ENCODE results near the gene NFYC. TPM values are rescaled to one million over a fixed set of nuclear protein-coding genes. Genes with fewer than 3 reads are reported as not detected.

NFYC gene
- total RNA-seq, 3 donors from 2014 or later = 56.2 to 76.4 (median 70.5) TPM

DNA sequence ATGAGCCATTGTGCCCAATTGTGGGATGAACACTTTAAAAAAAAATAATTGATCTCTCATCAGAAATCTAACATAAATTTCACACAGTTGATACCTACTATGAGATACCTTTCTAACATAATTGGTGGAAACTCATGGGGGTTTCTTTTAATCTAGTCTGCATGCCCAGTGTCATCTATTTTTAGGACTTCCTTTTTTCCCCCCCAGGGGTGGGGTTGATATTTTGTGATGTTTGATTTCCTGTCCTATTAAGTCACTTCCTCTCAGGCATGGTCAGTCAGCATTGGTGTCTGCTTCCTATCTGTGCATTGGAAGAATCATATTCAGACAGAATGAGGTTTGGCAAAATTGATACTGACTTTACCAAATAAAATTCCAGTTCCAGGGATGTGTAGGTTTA, 21.5 kb downstream of the NFYC start:
- Histone ChIP-seq H3K4me3 (no peak overlapping the region), H3K4me1 (ENCODE audit: low read depth) (peaks cover 42% of the 10 kb centered on the region), H3K9me3 (no peaks in the 10 kb centered on the region), H3K36me3 (ENCODE audit: low read depth) (no peaks in the 10 kb centered on the region)
- TF ChIP-seq, protein P1, sequence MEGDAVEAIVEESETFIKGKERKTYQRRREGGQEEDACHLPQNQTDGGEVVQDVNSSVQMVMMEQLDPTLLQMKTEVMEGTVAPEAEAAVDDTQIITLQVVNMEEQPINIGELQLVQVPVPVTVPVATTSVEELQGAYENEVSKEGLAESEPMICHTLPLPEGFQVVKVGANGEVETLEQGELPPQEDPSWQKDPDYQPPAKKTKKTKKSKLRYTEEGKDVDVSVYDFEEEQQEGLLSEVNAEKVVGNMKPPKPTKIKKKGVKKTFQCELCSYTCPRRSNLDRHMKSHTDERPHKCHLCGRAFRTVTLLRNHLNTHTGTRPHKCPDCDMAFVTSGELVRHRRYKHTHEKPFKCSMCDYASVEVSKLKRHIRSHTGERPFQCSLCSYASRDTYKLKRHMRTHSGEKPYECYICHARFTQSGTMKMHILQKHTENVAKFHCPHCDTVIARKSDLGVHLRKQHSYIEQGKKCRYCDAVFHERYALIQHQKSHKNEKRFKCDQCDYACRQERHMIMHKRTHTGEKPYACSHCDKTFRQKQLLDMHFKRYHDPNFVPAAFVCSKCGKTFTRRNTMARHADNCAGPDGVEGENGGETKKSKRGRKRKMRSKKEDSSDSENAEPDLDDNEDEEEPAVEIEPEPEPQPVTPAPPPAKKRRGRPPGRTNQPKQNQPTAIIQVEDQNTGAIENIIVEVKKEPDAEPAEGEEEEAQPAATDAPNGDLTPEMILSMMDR (IDR thresholded peaks at IDR 0.05) = no peak
- DNase-seq (peak in 1 of 3 donors; percentile 34), ATAC-seq (no peak)
- intact Hi-C loops (cut with DNase I, micrococcal nuclease) = no loop called here

DNA sequence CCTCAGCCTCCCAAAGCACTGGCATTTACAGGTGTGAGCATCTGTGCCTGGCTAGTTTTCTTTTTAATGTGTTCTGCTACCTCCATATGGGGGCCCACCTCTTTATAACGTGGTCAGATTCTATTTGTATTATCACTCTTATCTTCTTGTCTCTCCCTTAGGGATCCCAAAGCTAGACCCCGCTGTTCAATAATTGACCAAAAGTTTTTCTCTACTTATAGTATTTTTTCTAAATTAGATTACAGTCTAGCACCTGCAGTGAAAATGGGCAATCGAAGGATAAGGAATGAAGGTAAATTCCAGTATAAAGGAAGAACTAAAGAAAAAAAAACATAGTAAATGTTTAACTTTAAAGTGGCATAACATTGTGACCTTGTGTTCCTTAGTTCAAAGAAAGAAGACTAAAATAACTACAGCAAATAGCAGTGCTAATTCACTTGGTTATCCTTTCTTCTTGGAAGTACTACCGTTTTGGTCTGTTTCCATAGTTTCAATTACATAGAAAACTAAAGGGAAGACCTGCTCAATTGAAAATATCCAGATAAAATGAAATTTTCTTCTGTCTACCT, 24.1 kb downstream of the NFYC start:
- Histone ChIP-seq H3K36me3 (ENCODE audit: low read depth) (no peaks in the 10 kb centered on the region), H3K4me3 (no peak overlapping the region), H3K4me1 (ENCODE audit: low read depth) (peaks cover 41% of the 10 kb centered on the region), H3K9me3 (no peaks in the 10 kb centered on the region)
- no peak for DNase-seq
- TF ChIP-seq, protein P1 (IDR thresholded peaks at IDR 0.05) = no peak
- intact Hi-C loops (cut with DNase I, micrococcal nuclease) = no loop called here
- peak; percentile 62 for ATAC-seq

DNA sequence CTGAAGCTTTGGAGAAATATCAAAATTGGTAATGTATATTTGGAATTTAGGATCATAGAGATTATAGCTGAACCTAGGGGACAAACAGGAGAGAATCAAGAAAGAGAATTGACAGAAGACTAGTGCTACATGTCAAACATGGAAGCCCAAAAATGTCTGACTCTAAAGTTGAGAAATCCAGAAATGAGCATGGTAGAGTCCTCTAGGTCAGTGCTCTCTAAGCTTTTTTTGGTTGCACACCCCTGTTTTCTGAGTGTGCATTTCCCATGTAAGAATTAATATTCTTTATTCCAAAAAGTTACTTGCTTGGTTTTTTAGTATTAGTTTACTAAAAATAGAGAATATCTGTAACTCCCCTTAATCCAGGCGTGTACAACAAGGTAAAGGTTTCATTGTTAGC, 25.6 kb downstream of the NFYC start:
- TF ChIP-seq, protein P1 (IDR thresholded peaks at IDR 0.05) = no peak
- ATAC-seq (no peak), DNase-seq (no peak)
- Histone ChIP-seq H3K9me3 (no peaks in the 10 kb centered on the region), H3K4me3 (no peak overlapping the region), H3K36me3 (ENCODE audit: low read depth) (no peaks in the 10 kb centered on the region), H3K4me1 (ENCODE audit: low read depth) (peaks cover 27% of the 10 kb centered on the region)
- intact Hi-C loops (cut with DNase I, micrococcal nuclease) = no loop called here

DNA sequence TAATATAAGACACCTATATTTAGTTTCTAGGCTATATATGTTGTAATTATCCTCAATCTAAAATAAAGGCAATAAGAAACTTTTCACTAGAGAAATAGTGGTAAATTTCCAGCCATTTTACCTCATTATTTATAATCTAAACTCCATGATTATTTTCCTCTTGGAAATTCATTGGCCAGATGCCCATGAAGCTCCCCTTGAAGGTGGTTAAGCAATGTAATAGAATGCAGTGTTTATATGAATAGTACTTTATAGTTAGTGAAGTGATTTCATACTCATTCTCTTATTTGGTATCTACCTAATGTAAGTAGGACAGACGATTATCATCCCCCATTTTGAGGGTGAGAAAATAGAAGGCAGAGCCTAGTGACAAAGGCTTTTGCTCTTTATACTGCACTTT, 26.5 kb downstream of the NFYC start:
- Histone ChIP-seq H3K4me3 (no peak overlapping the region), H3K4me1 (ENCODE audit: low read depth) (peaks cover 23% of the 10 kb centered on the region), H3K36me3 (ENCODE audit: low read depth) (no peaks in the 10 kb centered on the region), H3K9me3 (no peaks in the 10 kb centered on the region)
- DNase-seq (no peak), ATAC-seq (no peak)
- TF ChIP-seq, protein P1 (IDR thresholded peaks at IDR 0.05) = no peak
- intact Hi-C loops (cut with DNase I, micrococcal nuclease) = no loop called here

DNA sequence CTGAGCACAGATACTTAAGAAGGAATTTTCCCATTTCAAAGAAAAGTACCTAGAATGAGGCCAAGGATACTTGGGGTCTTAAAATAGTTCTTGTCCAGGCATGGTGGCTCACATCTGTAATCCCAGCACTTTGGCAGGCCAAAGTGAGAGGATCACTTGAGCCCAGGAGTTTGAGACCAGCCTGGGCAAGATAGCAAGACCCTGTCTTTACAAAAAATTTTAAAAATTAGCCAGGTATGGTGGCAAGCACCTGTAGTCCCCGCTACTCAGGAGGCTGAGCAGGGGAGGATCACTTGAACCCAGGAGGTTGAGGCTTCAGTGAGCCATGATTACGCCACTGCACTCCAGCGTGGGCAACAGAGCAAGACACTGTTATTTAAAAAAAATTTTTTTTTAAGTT, 29.0 kb downstream of the NFYC start:
- DNase-seq (no peak), ATAC-seq (no peak)
- intact Hi-C loops (cut with DNase I, micrococcal nuclease) = no loop called here
- TF ChIP-seq, protein P1 (IDR thresholded peaks at IDR 0.05) = no peak
- no peaks in the 10 kb centered on the region for H3K36me3 ChIP-seq (ENCODE audit: low read depth)
- H3K4me1 ChIP-seq (ENCODE audit: low read depth) = peaks cover 14% of the 10 kb centered on the region
- H3K9me3 ChIP-seq = no peaks in the 10 kb centered on the region
- H3K4me3 ChIP-seq = no peak overlapping the region

DNA sequence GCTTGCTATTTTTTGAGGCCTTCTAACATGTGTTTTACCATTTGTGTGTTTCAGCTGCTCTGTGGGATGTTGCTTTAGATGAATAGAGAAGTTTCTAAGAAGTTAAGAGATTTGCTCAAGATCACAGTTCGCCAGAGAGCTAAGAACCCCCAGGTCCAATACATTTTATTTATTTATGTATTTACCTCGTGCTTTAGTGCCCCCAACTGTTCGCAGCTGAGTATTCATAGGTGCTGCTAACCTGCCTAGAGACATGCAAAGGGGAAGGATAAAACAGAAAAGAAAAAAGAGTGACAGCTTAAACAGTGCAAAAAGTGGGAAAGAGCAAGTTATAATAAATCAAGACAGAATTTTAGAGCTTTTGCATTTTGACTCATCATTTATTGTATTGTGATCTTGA, 31.1 kb downstream of the NFYC start:
- TF ChIP-seq, protein P1 (IDR thresholded peaks at IDR 0.05) = no peak
- DNase-seq (no peak), ATAC-seq (no peak)
- intact Hi-C loops (cut with DNase I, micrococcal nuclease) = no loop called here
- peaks cover 5% of the 10 kb centered on the region for H3K4me1 ChIP-seq (ENCODE audit: low read depth)
- H3K36me3 ChIP-seq (ENCODE audit: low read depth) = no peaks in the 10 kb centered on the region
- H3K9me3 ChIP-seq = no peaks in the 10 kb centered on the region
- no peak overlapping the region for H3K4me3 ChIP-seq
